Ovary (tissue), 9 donors: ENCODE results near the gene PITPNC1. TPM values are rescaled to one million over a fixed set of nuclear protein-coding genes. Genes with fewer than 3 reads are reported as not detected.

Source experiments
- DNase-seq, 5 donors: peaks; one replicate each; pipeline ENCODE4 v3.0.0-alpha.2; 2019 to 2020
- H3K27ac ChIP-seq, 2 donors: fragments of 200-600 bp; one replicate each; pipeline versions ENCODE4 v1.5.1 to v1.8.0; 2019 to 2022
- H3K27me3 ChIP-seq: fragments of 200-600 bp; one replicate; pipeline ENCODE4 v1.8.0; 2022
- H3K36me3 ChIP-seq: fragments of 200-600 bp; sonication (generic); one replicate; pipeline ENCODE4 v1.5.1; 2019
- H3K4me1 ChIP-seq: one replicate; pipeline ENCODE4 v1.8.1; 2013; ENCODE audit warnings: mild to moderate bottlenecking, moderate library complexity; ENCODE audit not compliant: insufficient read depth
- H3K4me3 ChIP-seq: fragments of 200-600 bp; sonication (generic); one replicate; pipeline ENCODE4 v1.5.1; 2017
- H3K9me3 ChIP-seq, 2 donors: fragments of 200-600 bp in 1 of 2; sonication (generic) in 1 of 2; one replicate each; pipeline versions ENCODE4 v1.5.1 to v1.8.1; 2013 to 2019; ENCODE audit warnings: mild to moderate bottlenecking in 1 of 2, moderate library complexity in 1 of 2
- CTCF ChIP-seq, 3 donors: fragments of 450-650 bp in 2 of 3; fragments of 200-600 bp in 1 of 3; IDR thresholded peaks; one replicate each; pipeline versions ENCODE4 v1.5.1 to v1.8.0; 2016 to 2022; ENCODE audit warnings: antibody characterized with exemption in 3 of 3, mild to moderate bottlenecking in 1 of 3
- EP300 ChIP-seq: sonication (generic); formaldehyde crosslinking; IDR thresholded peaks from one replicate; pipeline ENCODE4 v1.6.1; 2017; ENCODE audit warnings: antibody characterized with exemption
- POLR2A ChIP-seq: fragments of 450-650 bp; IDR thresholded peaks from one replicate; pipeline ENCODE4 v1.6.1; 2017; ENCODE audit warnings: antibody characterized with exemption, mild to moderate bottlenecking, moderate library complexity
- WGBS, 3 donors: extraction: QIAGEN DNeasy Blood & Tissue Kit in 1 of 3; methylation state at CpG; one replicate each; pipeline versions ENCODE4 v1.1.5 to v1.1.7; 2013 to 2017; 5-methylcytosine and 5-hydroxymethylcytosine counted together
- intact Hi-C, 4 donors: fragments of 100-400 bp; cut with DNase I; formaldehyde crosslinking; loops; one replicate each; pipeline versions ENCODE4 v1.11.0 to v1.15.1; 2022 to 2023
- polyA plus RNA-seq, 2 donors: library from polyadenylated mRNA; stranded (reverse); fragments of 200-250 nt in 1 of 2; fragments of 350-450 nt in 1 of 2; fragmentation: Illumina TruSeq in 1 of 2; extraction: RNeasy Lipid Tissue Mini Kit (QIAGEN cat#74804) in 1 of 2; gene quantifications; one replicate each; pipeline ENCODE4 v1.2.3, GENCODE V29; 2013 to 2014
- total RNA-seq, 7 donors: library from RNA; depleted of rRNA in 2 of 7; stranded (reverse); fragments of >200 nt in 2 of 7; fragmentation: NEBNext Ultra II Directional in 3 of 7; extraction: Animal tissue kit (Norgen Biotek cat#: 25700) in 3 of 7; gene quantifications; one replicate each; pipeline versions ENCODE4 v1.1.0 to v1.2.4, GENCODE V29; 2016 to 2023
- donor health status: DM: no; HTN: no; CAD: no; lungs with moderate emphysema.
- donor health status: DM: no; HTN: no; CAD: no.
- donor health status: Bipolar disorder and iron deficiency.
- donor health status: DM: yes; HTN: yes; CAD: no.
- donor health status: DM: no; HTN: no; CAD: no.
- donor health status: DM: yes; HTN: yes; CAD: no.

PITPNC1 gene
- total and polyA plus RNA-seq, 9 donors, result 14.9 to 40.9 (median 23.8) TPM

GRCh38 chr17:67566656-67567055 lies 189.6 kb downstream of the PITPNC1 start:
- intact Hi-C loops, result no loop called here
- no peaks in the 10 kb centered on the region for H3K27me3 ChIP-seq
- H3K4me1 ChIP-seq, result no peaks in the 10 kb centered on the region
- WGBS, 3 donors, result 94 to 96% (median 95%) methylated on average over 3 of the region's 3 CpGs
- no peaks in the 10 kb centered on the region for H3K9me3 ChIP-seq
- no peak overlapping the region for H3K4me3 ChIP-seq
- H3K27ac ChIP-seq, result no peak overlapping the region
- no peak for TF ChIP-seq CTCF (IDR thresholded peaks at IDR 0.05)
- no peak for TF ChIP-seq POLR2A
- no peak for TF ChIP-seq EP300
- no peak for DNase-seq
- no peaks in the 10 kb centered on the region for H3K36me3 ChIP-seq

- no peaks in the 10 kb centered on the region for H3K36me3 ChIP-seq
- no peak overlapping the region for H3K4me3 ChIP-seq
- WGBS, 3 donors, result 70 to 80% (median 71%) methylated on average over 5 of the region's 5 CpGs
- no peak overlapping the region for H3K27ac ChIP-seq
- TF ChIP-seq EP300, result no peak
- no peak for TF ChIP-seq POLR2A
- TF ChIP-seq CTCF (IDR thresholded peaks at IDR 0.05), result no peak
- intact Hi-C loops, result no loop called here
- no peaks in the 10 kb centered on the region for H3K4me1 ChIP-seq
- DNase-seq, result no peak
- H3K27me3 ChIP-seq, result no peaks in the 10 kb centered on the region
- H3K9me3 ChIP-seq, result no peaks in the 10 kb centered on the region
These were observed 192.0 kb downstream of the PITPNC1 start for GRCh38 chr17:67569015-67569451.

GRCh38 chr17:67569873-67570272 lies 192.8 kb downstream of the PITPNC1 start:
- Histone ChIP-seq H3K27ac (no peak overlapping the region), H3K4me1 (no peaks in the 10 kb centered on the region), H3K4me3 (no peak overlapping the region), H3K9me3 (no peaks in the 10 kb centered on the region), H3K36me3 (no peaks in the 10 kb centered on the region), H3K27me3 (no peaks in the 10 kb centered on the region)
- intact Hi-C loops, result no loop called here
- WGBS, 3 donors, result 88 to 95% (median 91%) methylated on average over 6 of the region's 6 CpGs
- TF ChIP-seq POLR2A (no peak), EP300 (no peak), CTCF (IDR thresholded peaks at IDR 0.05) (no peak)
- no peak for DNase-seq

GRCh38 chr17:67570797-67571196 lies 193.7 kb downstream of the PITPNC1 start:
- 89 to 96% (median 95%) methylated on average over 1 of the region's 1 CpG for WGBS, 3 donors
- no peak overlapping the region for H3K4me3 ChIP-seq
- no peaks in the 10 kb centered on the region for H3K36me3 ChIP-seq
- H3K27me3 ChIP-seq, result no peaks in the 10 kb centered on the region
- no peaks in the 10 kb centered on the region for H3K4me1 ChIP-seq
- intact Hi-C loops, result no loop called here
- H3K27ac ChIP-seq, result no peak overlapping the region
- DNase-seq, result no peak
- TF ChIP-seq POLR2A (no peak), EP300 (no peak), CTCF (IDR thresholded peaks at IDR 0.05) (no peak)
- H3K9me3 ChIP-seq, result no peaks in the 10 kb centered on the region
